HG03378 (cell line): ENCODE measurements around the gene HAT1.
"Not testable (repeated sequence)": the region's sequence is repeated elsewhere in the genome, so short reads cannot be mapped to it uniquely, and the experiment has no call there.

Experiments
- ATAC-seq: cut with Tn5 transposase; IDR thresholded peaks from one replicate; pipeline ENCODE4 v1.9.1; 2021; ENCODE audit warnings: mild to moderate bottlenecking, moderate library complexity; ENCODE audit not compliant: unreplicated experiment

The HAT1 gene

GRCh38 chr2:171966688-171967087, 44.4 kb downstream of the HAT1 start:
- ATAC-seq: no peak

GRCh38 chr2:171968509-171968908, 46.2 kb downstream of the HAT1 start:
- no peak for ATAC-seq

DNA sequence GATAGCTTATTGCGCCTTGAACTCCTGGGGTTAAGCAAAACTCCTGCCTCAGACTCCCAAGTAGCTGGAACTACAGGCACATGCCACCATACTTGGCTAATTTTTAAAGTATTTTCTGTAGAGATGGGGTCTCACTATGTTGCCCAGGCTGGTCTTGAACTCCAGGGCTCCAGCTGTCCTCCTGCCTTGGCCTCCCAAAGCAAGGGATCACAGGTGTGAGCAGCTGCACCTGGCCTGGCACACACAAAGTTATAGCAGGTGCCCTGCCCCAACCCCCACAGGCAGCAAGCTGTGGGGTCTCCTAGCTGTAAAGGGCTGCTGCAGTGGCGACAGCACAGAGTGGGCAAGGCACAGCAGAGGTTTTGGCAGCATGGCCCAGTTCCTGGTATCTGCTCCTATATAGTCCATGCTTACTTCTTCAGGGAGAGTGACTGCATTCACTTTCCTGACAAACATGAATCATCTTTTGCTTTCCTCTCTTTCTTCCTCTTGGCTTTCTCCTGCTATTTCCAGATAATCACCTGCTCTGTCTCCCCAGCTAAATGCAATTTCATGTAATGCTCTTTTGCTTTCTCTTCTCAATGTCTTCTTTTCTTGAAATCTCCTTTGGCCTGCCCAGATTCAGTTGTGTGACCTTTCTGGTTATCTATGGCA, 50.2 kb downstream of the HAT1 start:
- no peak for ATAC-seq

DNA sequence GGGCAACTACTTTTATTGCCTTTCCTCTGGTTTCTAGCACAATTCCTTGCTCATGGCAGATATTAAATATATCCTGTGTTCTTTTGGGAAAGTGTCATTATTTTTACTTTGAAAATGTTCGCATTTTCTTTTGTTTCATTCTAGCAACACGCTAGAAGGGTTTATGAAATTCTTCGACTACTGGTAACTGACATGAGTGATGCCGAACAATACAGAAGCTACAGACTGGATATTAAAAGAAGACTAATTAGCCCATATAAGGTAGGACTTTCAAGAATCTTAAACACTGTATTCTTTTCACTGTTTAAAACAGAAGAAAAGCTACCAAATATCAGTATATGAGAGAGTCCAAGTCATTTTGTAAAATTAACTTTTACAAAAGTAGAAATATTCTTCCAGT, 56.8 kb downstream of the HAT1 start:
- ATAC-seq: no peak

DNA sequence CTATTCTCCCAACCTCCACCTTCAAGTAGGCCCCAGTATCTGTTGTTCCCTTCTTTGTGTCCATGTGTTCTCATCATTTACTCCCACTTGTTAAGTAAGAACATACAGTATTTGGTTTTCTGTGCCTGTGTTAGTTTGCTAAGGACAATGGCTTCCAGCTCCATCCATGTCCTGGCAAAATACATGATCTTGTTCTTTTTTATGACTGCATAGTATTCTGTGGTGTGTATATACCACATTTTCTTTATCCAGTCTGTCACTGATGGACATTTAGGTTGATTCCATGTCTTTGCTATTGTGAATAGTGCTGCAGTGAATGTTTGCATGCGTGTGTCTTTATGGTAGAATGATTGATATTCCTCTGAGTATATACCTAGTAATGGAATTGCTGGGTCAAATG, 61.7 kb downstream of the HAT1 start:
- ATAC-seq: not testable (repeated sequence)

GRCh38 chr2:171985076-171985475, 62.8 kb downstream of the HAT1 start:
- ATAC-seq: no peak

GRCh38 chr2:171986778-171987177, 64.5 kb downstream of the HAT1 start:
- ATAC-seq: no peak

- ATAC-seq: no peak
Observed at GRCh38 chr2:171991027-171991426, 68.8 kb downstream of the HAT1 start.

GRCh38 chr2:171995586-171995985, 73.3 kb downstream of the HAT1 start:
- no peak for ATAC-seq

DNA sequence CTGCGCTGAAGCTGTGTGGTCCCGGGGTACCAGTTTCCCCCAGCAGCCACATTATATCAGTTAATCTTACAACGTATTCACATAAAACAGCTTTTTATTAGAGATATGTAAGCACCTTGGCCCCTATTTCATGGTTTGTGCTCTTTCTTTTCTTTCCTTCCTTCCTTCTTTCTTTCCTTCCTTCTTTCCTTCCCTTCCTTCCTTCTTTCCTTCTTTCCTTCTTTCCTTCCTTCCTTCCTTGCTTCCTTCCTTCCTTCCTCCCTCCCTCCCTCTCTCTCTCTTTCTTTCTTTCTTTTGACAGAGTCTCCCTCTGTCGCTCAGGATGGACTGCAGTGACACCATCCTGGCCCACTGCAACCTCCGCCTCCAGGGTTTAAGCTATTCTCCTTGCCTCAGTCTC, 73.8 kb downstream of the HAT1 start:
- no peak for ATAC-seq

- ATAC-seq: not testable (repeated sequence)
Observed at GRCh38 chr2:171997031-171997430, 74.8 kb downstream of the HAT1 start.

DNA sequence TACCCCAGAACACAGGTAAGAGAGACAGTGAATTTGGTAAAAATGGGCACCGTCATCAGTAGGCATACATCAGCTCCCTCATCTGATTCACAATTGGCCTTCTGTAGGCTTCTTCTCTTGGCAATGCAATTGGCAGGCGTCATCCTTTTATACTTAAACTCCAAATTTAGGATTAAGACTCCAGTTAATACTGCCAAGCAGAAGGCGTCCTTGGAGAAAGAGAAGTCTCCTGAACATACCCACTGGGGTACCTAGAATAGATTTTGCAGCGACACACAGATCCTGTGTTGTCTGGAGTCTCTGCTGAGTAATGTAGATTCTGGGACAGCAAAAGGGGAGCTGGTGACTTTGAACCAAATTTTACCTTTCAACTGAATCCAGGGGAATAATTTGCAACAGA, 76.9 kb downstream of the HAT1 start:
- ATAC-seq: no peak

DNA sequence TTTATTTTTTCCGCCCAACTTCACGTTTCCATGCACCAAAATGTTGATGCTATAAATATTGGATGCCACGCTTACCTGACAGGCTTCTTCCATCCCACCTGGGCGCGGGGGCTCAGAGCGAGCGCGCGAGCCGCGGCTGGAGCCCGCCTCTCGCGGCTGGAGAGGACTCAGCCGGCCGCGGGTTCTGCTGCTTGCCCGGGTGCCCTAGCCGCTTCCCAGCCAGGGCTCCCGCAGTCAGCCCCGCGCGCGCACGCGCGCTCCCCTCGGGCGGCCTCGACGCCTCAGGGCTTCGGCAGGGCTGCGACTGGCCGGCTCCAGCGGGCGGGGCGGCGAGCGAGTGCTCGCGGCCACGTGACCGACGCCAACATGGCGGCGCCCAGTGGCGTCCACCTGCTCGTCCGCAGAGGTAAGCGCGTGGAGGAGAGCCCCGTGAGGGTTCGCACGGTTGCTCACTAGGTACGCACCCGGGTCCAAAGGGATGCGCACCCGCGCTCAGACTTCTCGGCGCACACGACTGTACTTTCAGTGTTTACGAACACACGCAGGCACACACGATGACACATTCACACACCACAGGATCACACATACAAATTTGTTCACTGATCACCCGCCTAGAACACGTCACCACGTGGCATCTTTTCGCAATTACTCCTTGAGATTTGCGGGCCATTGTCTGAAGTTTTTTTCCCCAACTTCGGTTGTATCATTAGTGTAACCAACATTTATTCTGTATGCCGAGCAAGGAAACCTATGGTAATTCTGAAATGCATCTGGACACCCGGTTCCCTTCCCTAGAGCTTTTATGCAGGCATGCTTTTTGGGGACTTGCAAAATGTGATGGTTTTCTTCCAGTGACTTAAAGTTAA, 77.6 kb downstream of the HAT1 start, which contains the start of gene METAP1D:
Gene METAP1D, plus strand, starts transcription at position 350 of the 866 bp plus-strand sequence. Its CDS starts 17 bp downstream, at position 367.
- peak; percentile 84 for ATAC-seq

GRCh38 chr2:172000696-172001361, 78.6 kb downstream of the HAT1 start:
- ATAC-seq: no peak

DNA sequence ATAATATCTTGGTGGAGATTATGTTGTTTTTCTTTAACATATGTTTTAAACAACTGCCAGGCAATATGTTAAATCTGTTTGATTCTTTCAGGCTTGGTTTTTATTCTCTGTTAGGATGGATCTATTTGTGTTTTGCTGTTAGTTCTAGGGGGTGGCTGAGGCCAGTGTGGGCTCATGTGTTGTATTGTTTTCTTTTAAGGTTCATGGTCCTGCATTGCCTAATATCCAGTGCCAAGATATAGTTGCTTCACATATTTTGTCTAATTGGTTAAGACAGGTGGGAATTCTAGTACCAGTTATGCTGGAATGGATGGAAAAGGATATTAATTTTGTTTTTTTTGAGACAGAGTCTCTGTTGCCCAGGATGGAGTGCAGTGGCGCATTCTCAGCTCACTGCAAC, 85.1 kb downstream of the HAT1 start:
- ATAC-seq: no peak

DNA sequence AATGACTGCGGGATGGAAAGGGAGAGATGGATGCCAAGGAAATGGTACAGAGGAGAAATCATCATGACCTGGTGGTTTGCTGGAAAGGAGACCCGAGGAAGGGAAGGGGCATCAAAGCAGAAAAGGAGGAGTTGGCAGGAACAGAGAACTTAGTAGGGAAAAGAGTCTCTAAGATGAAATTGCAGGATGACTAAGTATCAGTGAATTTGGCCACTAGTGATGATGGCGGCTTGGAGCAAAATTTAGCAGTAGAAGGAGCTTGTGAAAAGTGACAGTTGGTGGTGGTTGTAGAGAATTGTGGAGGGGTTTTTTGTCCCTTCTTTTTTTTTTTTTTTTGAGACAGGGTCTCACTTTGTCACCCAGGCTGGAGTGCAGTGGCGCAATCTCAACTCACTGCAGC, 87.6 kb downstream of the HAT1 start:
- no peak for ATAC-seq

DNA sequence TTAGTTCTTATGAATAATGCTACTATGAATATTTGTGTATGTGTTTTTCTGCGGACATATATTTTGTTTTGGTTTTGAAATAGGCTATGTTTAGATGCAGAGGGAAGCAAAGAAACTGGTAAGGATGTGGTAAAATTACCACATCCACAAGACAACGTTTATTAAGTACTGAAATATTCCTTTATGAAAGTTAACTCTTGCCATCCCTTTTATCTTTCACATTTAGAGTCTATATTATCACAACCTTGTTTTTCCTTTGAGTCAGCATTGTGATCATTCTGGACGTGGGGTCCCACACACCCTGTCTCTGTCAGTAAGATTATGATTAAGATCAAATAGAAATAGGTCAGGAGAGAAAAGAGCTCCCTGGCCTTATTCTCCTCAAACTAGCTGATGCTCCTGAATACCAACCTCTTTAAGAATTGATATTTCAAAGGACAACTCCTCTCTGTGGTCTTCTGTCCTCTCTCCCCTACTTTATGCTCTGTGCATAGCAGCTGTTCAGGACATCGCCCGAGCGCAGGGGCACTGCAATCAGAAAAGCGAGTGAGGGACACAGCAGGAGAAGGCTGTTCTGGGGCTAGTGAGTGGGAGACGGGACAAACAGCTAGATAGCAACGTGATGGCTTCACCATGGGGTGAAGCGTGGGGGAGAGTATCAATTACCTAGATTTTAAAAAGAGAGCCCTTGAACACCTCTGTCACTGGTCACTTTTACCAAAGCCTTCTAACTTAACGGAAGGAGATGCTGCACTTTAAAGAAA, 89.7 kb downstream of the HAT1 start:
- ATAC-seq: no peak

- no peak for ATAC-seq
Observed at GRCh38 chr2:172012677-172013391, 90.6 kb downstream of the HAT1 start.

DNA sequence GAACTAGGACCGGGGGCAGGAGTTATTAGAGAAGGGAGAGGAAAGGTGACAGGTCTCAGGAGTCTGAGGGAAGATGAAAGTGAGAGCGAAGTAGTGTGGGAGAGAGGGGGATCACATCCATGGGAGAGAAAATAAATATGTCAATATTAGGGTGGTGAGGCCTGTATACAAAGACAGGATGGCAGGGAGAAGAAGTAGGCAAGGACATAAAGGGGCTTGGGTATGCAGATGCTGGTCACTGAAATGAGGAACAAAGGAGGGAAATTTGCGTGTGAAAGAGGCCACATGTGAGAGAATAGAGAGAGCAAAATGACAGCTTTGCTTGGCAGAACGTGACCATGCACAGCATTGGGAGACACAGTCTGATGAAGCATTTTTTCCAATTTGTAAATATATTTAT, 91.1 kb downstream of the HAT1 start:
- peak; percentile 68 for ATAC-seq
